H1 (cell line): ENCODE measurements around the gene RAB3IP. TPM values are rescaled to one million over a fixed set of nuclear protein-coding genes. Genes with fewer than 3 reads are reported as not detected.

ENCODE experiments used
- BACH1 ChIP-seq: IDR thresholded peaks from 2 replicates; pipeline ENCODE4 v1.6.1; 2012; ENCODE audit warnings: low read length, improper control_type of control experiment
- CTCF ChIP-seq, 3 experiments: IDR thresholded peaks; 1 replicate in 2 of 3; 2 replicates in 1 of 3; pipeline versions ENCODE4 v1.5.1 to v1.6.1; 2011; ENCODE audit warnings: low read length in 3 of 3, mild to moderate bottlenecking in 3 of 3, inconsistent platforms in 2 of 3, low read depth in 1 of 3, moderate library complexity in 1 of 3; ENCODE audit not compliant: insufficient read depth in 1 of 3; ENCODE audit errors: control extremely low read depth in 1 of 3
- EZH2 ChIP-seq: fragments of 200-600 bp; sonication (generic); IDR thresholded peaks from 2 replicates; pipeline ENCODE4 v1.7.1; 2012; ENCODE audit warnings: low read depth, mild to moderate bottlenecking, moderate library complexity, low read length, inconsistent platforms; ENCODE audit not compliant: severe bottlenecking
- KDM1A ChIP-seq: fragments of 200-600, 300-600 bp; sonication (generic); IDR thresholded peaks from 2 replicates; pipeline ENCODE4 v1.7.1; 2016; ENCODE audit warnings: mild to moderate bottlenecking, low read length, borderline replicate concordance
- SIN3A ChIP-seq, 2 experiments: IDR thresholded peaks in 1 of 2; conservative IDR thresholded peaks in 1 of 2; 2 replicates each; pipeline ENCODE4 v1.6.1; 2011 to 2012; ENCODE audit warnings: low read length in 2 of 2, improper control_type of control experiment in 1 of 2, low read depth in 1 of 2, mild to moderate bottlenecking in 1 of 2
- SP4 ChIP-seq: IDR thresholded peaks from 2 replicates; pipeline ENCODE4 v1.6.1; 2012; ENCODE audit warnings: low read length, inconsistent platforms
- TAF7 ChIP-seq: optimal IDR thresholded peaks from 2 replicates; pipeline ENCODE3; 2011; ENCODE audit warnings: low read depth, mild to moderate bottlenecking, inconsistent platforms, low read length, moderate library complexity, borderline replicate concordance
- polyA plus RNA-seq, 7 experiments: library from polyadenylated mRNA; depleted of rRNA in 3 of 7; stranded (reverse) in 5 of 7; unstranded in 2 of 7; fragments of >200 nt in 5 of 7; fragments of 200-250 nt in 2 of 7; gene quantifications; 1 replicate in 5 of 7; 2 replicates in 1 of 7; 4 replicates in 1 of 7; pipeline versions ENCODE4 v1.2.1 to v1.2.3, GENCODE V29; 2011 to 2013; ENCODE audit warnings: missing spikeins in 2 of 7, mixed read lengths in 2 of 7
- total RNA-seq: library from RNA; stranded (reverse); fragmentation: NEBNext Ultra II Directional; extraction: Animal tissue kit (Norgen Biotek cat#: 25700); gene quantifications from 2 replicates; pipeline ENCODE4 v1.2.1, GENCODE V29; 2021
- TF ChIP-seq, protein P1 (sequence below): IDR thresholded peaks from 2 replicates; pipeline ENCODE4 v1.6.1; 2012; ENCODE audit warnings: inconsistent platforms
- TF ChIP-seq, protein P2 (sequence below): IDR thresholded peaks from 2 replicates; pipeline ENCODE4 v1.6.1; 2012; ENCODE audit warnings: inconsistent platforms

Gene RAB3IP
- total and polyA plus RNA-seq, 2 of the 8 experiments (the other 6 are each of a cell fraction or from before 2014, with no cell fraction given), result 17.7 to 34.6 TPM

- TF ChIP-seq, protein P1, sequence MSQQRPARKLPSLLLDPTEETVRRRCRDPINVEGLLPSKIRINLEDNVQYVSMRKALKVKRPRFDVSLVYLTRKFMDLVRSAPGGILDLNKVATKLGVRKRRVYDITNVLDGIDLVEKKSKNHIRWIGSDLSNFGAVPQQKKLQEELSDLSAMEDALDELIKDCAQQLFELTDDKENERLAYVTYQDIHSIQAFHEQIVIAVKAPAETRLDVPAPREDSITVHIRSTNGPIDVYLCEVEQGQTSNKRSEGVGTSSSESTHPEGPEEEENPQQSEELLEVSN, result peak; percentile 18; the same call in 1 of the 2 replicates
- no peak for TF ChIP-seq EZH2
- peak; percentile 13 for TF ChIP-seq TAF7
- TF ChIP-seq, protein P2, sequence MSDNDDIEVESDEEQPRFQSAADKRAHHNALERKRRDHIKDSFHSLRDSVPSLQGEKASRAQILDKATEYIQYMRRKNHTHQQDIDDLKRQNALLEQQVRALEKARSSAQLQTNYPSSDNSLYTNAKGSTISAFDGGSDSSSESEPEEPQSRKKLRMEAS, result peak; percentile 29; the same call in 1 of the 2 replicates
- TF ChIP-seq KDM1A, result no peak
- TF ChIP-seq BACH1, result no peak
- TF ChIP-seq CTCF (IDR thresholded peaks at IDR 0.05; ENCODE audit: control extremely low read depth in 1 of 3, insufficient read depth in 1 of 3, low read depth in 1 of 3, low read length in 3 of 3), result peak; percentile 55 to 67 (median 56)
- no peak for TF ChIP-seq SP4
- TF ChIP-seq SIN3A (conservative IDR thresholded peaks at IDR 0.05 in 1 of 2, IDR thresholded peaks at IDR 0.05 in 1 of 2; ENCODE audit: low read depth in 1 of 2, low read length in 2 of 2), result no peak; a peak in 1 of 4 replicates
These were observed at the start of gene RAB3IP (continued) for GRCh38 chr12:69738351-69739286.
